Measurements from ENCODE around the gene TCTN1. TPM values are rescaled to one million over a fixed set of nuclear protein-coding genes. Genes with fewer than 3 reads are reported as not detected.

The TCTN1 gene
- total RNA-seq, 1 experiment from 2014 or later: 27.0 TPM

DNA sequence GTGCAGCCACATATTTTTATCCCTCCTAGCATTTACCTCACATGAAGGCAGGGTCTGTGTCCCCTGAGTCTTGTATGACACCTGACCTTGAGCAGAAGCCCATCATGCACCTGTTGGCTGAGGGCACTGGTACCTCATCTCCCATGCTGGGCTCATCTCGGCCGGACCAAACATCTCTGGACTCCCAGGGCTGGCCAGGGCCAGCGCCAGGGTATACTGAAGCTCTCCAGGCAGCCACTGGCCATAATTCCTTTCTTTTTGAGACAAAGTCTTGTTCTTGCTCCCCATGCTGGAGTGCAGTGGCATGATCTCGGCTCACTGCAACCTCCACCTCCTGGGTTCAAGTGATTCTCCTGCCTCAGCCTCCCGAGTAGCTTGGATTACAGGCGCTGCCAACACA is 53.0 kb downstream of the TCTN1 start:
- H3K4me3 ChIP-seq (replicated peaks in 1 of 2; ENCODE audit: low read depth in 1 of 2, low read length in 2 of 2): no peak overlapping the region
- BruUV-seq (replicated peaks): no TSS peak
- no peak overlapping the region for H3K27ac ChIP-seq (ENCODE audit: low read depth, low read length)
- no peaks in the 10 kb centered on the region for H4K20me1 ChIP-seq (ENCODE audit: insufficient read depth)
- RAD21 ChIA-PET (ENCODE audit: low non-redundant PET in 1 of 2, low total read pairs in 2 of 2, uncharacterized antibody in 2 of 2, unreplicated experiment in 2 of 2): no interaction called here
- CTCF ChIA-PET: no interaction called here
- DNase-seq (ENCODE audit: low read depth, low spot score): no peak
- no peak overlapping the region for H2AFZ ChIP-seq (ENCODE audit: low read depth, low read length, poor library complexity, severe bottlenecking)
- no peak overlapping the region for H3K4me2 ChIP-seq (ENCODE audit: low read length)
- no peaks in the 10 kb centered on the region for H3K9me2 ChIP-seq (ENCODE audit: insufficient read depth)
- no peak for ATAC-seq
- H3K36me3 ChIP-seq (ENCODE audit: control insufficient read depth in 1 of 2, insufficient read depth in 2 of 2, low read length in 2 of 2): no peaks in the 10 kb centered on the region
- intact Hi-C loops (cut with micrococcal nuclease): no loop called here
- POLR2A ChIA-PET: no interaction called here
- H3K79me2 ChIP-seq (ENCODE audit: insufficient read depth, low read length): no peaks in the 10 kb centered on the region
- no peak for TF ChIP-seq SP1 (IDR thresholded peaks at IDR 0.05; ENCODE audit: low read depth)
- TF ChIP-seq ZNF274 (IDR thresholded peaks at IDR 0.05; ENCODE audit: low read depth, low read length): no peak
- TF ChIP-seq EZH2phosphoT487 (IDR thresholded peaks at IDR 0.05; ENCODE audit: borderline replicate concordance): no peak
- TF ChIP-seq RAD21 (IDR thresholded peaks at IDR 0.05; ENCODE audit: low read depth): no peak
- TF ChIP-seq, protein P1, sequence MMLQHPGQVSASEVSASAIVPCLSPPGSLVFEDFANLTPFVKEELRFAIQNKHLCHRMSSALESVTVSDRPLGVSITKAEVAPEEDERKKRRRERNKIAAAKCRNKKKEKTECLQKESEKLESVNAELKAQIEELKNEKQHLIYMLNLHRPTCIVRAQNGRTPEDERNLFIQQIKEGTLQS (IDR thresholded peaks at IDR 0.05): no peak
- TF ChIP-seq ZFX (IDR thresholded peaks at IDR 0.05): no peak
- no peak for TF ChIP-seq CBX3 (IDR thresholded peaks at IDR 0.05; ENCODE audit: low read depth)
- TF ChIP-seq FOSL1 (IDR thresholded peaks at IDR 0.05; ENCODE audit: low read depth): no peak
- TF ChIP-seq JUND (IDR thresholded peaks at IDR 0.05): no peak
- TF ChIP-seq SIN3A (IDR thresholded peaks at IDR 0.05; ENCODE audit: low read depth): no peak
- TF ChIP-seq ELF1 (IDR thresholded peaks at IDR 0.05; ENCODE audit: borderline replicate concordance, low read depth): no peak
- TF ChIP-seq POLR2A (IDR thresholded peaks at IDR 0.05; ENCODE audit: borderline replicate concordance, extremely low read depth, insufficient read depth, insufficient read length): no peak
- TF ChIP-seq, protein P2, sequence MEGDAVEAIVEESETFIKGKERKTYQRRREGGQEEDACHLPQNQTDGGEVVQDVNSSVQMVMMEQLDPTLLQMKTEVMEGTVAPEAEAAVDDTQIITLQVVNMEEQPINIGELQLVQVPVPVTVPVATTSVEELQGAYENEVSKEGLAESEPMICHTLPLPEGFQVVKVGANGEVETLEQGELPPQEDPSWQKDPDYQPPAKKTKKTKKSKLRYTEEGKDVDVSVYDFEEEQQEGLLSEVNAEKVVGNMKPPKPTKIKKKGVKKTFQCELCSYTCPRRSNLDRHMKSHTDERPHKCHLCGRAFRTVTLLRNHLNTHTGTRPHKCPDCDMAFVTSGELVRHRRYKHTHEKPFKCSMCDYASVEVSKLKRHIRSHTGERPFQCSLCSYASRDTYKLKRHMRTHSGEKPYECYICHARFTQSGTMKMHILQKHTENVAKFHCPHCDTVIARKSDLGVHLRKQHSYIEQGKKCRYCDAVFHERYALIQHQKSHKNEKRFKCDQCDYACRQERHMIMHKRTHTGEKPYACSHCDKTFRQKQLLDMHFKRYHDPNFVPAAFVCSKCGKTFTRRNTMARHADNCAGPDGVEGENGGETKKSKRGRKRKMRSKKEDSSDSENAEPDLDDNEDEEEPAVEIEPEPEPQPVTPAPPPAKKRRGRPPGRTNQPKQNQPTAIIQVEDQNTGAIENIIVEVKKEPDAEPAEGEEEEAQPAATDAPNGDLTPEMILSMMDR (IDR thresholded peaks at IDR 0.05 in 2 of 3, conservative IDR thresholded peaks at IDR 0.05 in 1 of 3; ENCODE audit: borderline replicate concordance in 1 of 3, insufficient read depth in 1 of 3, low read depth in 2 of 3, low read length in 2 of 3): no peak
- TF ChIP-seq, protein P3, sequence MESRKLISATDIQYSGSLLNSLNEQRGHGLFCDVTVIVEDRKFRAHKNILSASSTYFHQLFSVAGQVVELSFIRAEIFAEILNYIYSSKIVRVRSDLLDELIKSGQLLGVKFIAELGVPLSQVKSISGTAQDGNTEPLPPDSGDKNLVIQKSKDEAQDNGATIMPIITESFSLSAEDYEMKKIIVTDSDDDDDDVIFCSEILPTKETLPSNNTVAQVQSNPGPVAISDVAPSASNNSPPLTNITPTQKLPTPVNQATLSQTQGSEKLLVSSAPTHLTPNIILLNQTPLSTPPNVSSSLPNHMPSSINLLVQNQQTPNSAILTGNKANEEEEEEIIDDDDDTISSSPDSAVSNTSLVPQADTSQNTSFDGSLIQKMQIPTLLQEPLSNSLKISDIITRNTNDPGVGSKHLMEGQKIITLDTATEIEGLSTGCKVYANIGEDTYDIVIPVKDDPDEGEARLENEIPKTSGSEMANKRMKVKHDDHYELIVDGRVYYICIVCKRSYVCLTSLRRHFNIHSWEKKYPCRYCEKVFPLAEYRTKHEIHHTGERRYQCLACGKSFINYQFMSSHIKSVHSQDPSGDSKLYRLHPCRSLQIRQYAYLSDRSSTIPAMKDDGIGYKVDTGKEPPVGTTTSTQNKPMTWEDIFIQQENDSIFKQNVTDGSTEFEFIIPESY (IDR thresholded peaks at IDR 0.05; ENCODE audit: extremely low read depth, insufficient replicate concordance, low read length): no peak
- TF ChIP-seq EGR1 (IDR thresholded peaks at IDR 0.05; ENCODE audit: low read depth): no peak
- TF ChIP-seq, protein P4, sequence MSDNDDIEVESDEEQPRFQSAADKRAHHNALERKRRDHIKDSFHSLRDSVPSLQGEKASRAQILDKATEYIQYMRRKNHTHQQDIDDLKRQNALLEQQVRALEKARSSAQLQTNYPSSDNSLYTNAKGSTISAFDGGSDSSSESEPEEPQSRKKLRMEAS (IDR thresholded peaks at IDR 0.05): no peak
- TF ChIP-seq POLR2AphosphoS5 (IDR thresholded peaks at IDR 0.05; ENCODE audit: low read depth, low read length): no peak
- no peaks in the 10 kb centered on the region for H3K4me1 ChIP-seq (ENCODE audit: control insufficient read depth in 1 of 2, insufficient read depth in 2 of 2, low read length in 2 of 2)
- H3K27me3 ChIP-seq (ENCODE audit: insufficient read depth, low read length): no peaks in the 10 kb centered on the region
- H3K9ac ChIP-seq (ENCODE audit: low read length): no peak overlapping the region
- no peaks in the 10 kb centered on the region for H3K9me3 ChIP-seq (ENCODE audit: control insufficient read depth in 1 of 2, insufficient read depth in 1 of 2, low read depth in 1 of 2, low read length in 2 of 2)

All from HCT116 (cell line).